Small intestine (tissue), 7 donors: Measurements from ENCODE around the gene SMU1. TPM values are rescaled to one million over a fixed set of nuclear protein-coding genes. Genes with fewer than 3 reads are reported as not detected.
A peak's percentile ranks its signal among the peaks of the same experiment; 100 is the strongest.

Experiments
- DNase-seq, 2 donors: peaks; one replicate each; pipeline versions ENCODE4 v3.0.0 to v3.0.0-alpha.2; 2013
- FAIRE-seq: peaks from 2 replicates; lab custom pipeline; 2012; peaks lifted over from hg19 to GRCh38; lab: Jason Lieb, UNC
- H3K27ac ChIP-seq, 3 donors: one replicate each; pipeline ENCODE4 v1.5.1; 2013; ENCODE audit warnings: low read length in 2 of 3, mild to moderate bottlenecking in 2 of 3, control low read depth in 1 of 3, inconsistent platforms in 1 of 3, low read depth in 1 of 3, moderate library complexity in 1 of 3
- H3K27me3 ChIP-seq, 3 donors: one replicate each; pipeline ENCODE4 v1.6.1; 2013; ENCODE audit warnings: low read length in 3 of 3, inconsistent platforms in 1 of 3; ENCODE audit not compliant: control insufficient read depth in 3 of 3, insufficient read depth in 3 of 3
- H3K36me3 ChIP-seq, 3 donors: one replicate each; pipeline ENCODE4 v1.6.1; 2013; ENCODE audit warnings: low read length in 3 of 3, inconsistent platforms in 1 of 3, low read depth in 1 of 3, mild to moderate bottlenecking in 1 of 3, moderate library complexity in 1 of 3; ENCODE audit not compliant: control insufficient read depth in 3 of 3, insufficient read depth in 2 of 3
- H3K4me1 ChIP-seq, 3 donors: one replicate each; pipeline ENCODE4 v1.6.1; 2013; ENCODE audit warnings: low read length in 2 of 3, inconsistent platforms in 1 of 3, low read depth in 1 of 3, mild to moderate bottlenecking in 1 of 3, moderate library complexity in 1 of 3; ENCODE audit not compliant: control insufficient read depth in 3 of 3, insufficient read depth in 2 of 3
- H3K4me3 ChIP-seq, 3 donors: one replicate each; pipeline ENCODE4 v1.5.1; 2013; ENCODE audit warnings: low read length in 3 of 3, control low read depth in 1 of 3, inconsistent platforms in 1 of 3, low read depth in 1 of 3, mild to moderate bottlenecking in 1 of 3, moderate library complexity in 1 of 3
- H3K9me3 ChIP-seq, 2 donors: one replicate each; pipeline ENCODE4 v1.6.1; 2013; ENCODE audit warnings: low read depth in 1 of 2, low read length in 1 of 2; ENCODE audit not compliant: control insufficient read depth in 2 of 2, insufficient read depth in 1 of 2
- WGBS, 3 donors: extraction: QIAGEN DNeasy Blood & Tissue Kit; methylation state at CpG; one replicate each; pipeline ENCODE4 v1.1.7; 2013; 5-methylcytosine and 5-hydroxymethylcytosine counted together
- polyA plus RNA-seq, 4 donors: library from polyadenylated mRNA; stranded (reverse) in 3 of 4; unstranded in 1 of 4; fragments of 200-250 nt in 3 of 4; fragments of 120-200 nt in 1 of 4; gene quantifications; one replicate each; pipeline versions ENCODE4 v1.2.1 to v1.2.3, GENCODE V29; 2013
- donor health status: healthy with polysubstance abuse.
- donor health status: control.
- donor health status: control.
- donor health status: Bipolar disorder and iron deficiency.
- donor health status: healthy.

Gene SMU1
- polyA plus RNA-seq, 4 donors: 7.6 to 18.4 (median 10.1) TPM

- no peak overlapping the region for H3K4me3 ChIP-seq
- peaks cover 9 to 21% (median 17%) of the 10 kb centered on the region in 3 donors for H3K36me3 ChIP-seq
- no peak overlapping the region for H3K27ac ChIP-seq
- WGBS, 3 donors: 88 to 92% (median 91%) methylated on average over 9 of the region's 9 CpGs
- FAIRE-seq (no peak), DNase-seq (no peak)
- H3K27me3 ChIP-seq: no peaks in the 10 kb centered on the region
- H3K4me1 ChIP-seq: peaks cover 0 to 4% (median 2%) of the 10 kb centered on the region in 3 donors
- no peaks in the 10 kb centered on the region for H3K9me3 ChIP-seq
These were observed 35.6 kb downstream of the SMU1 start for GRCh38 chr9:33040792-33041431.

GRCh38 chr9:33032865-33033264 lies 43.6 kb downstream of the SMU1 start:
- FAIRE-seq: no peak
- no peaks in the 10 kb centered on the region for H3K27me3 ChIP-seq
- 65 to 82% (median 78%) methylated on average over 5 of the region's 5 CpGs for WGBS, 3 donors

GRCh38 chr9:33032292-33032691 lies 44.2 kb downstream of the SMU1 start:
- WGBS, 3 donors: 40 to 66% (median 50%) methylated on average over 1 of the region's 1 CpG
- Histone ChIP-seq H3K9me3 (no peaks in the 10 kb centered on the region), H3K4me1 (peaks cover 2 to 18% (median 6%) of the 10 kb centered on the region in 3 donors), H3K36me3 (peaks cover 16 to 47% (median 17%) of the 10 kb centered on the region in 3 donors), H3K27me3 (no peaks in the 10 kb centered on the region), H3K4me3 (no peak overlapping the region), H3K27ac (no peak overlapping the region)
- FAIRE-seq: no peak
- no peak for DNase-seq

More at GRCh38 chr9:33032865-33033264, 43.6 kb downstream of the SMU1 start:
- no peak overlapping the region for H3K4me3 ChIP-seq
- DNase-seq: no peak
- peaks cover 0 to 12% (median 3%) of the 10 kb centered on the region in 3 donors for H3K4me1 ChIP-seq
- no peak overlapping the region for H3K27ac ChIP-seq
- H3K9me3 ChIP-seq: no peaks in the 10 kb centered on the region
- H3K36me3 ChIP-seq: peaks cover 16 to 47% (median 18%) of the 10 kb centered on the region in 3 donors

GRCh38 chr9:33030285-33030684 lies 46.2 kb downstream of the SMU1 start:
- no peak overlapping the region for H3K27ac ChIP-seq
- FAIRE-seq: no peak
- no peak overlapping the region for H3K4me3 ChIP-seq
- H3K9me3 ChIP-seq: no peaks in the 10 kb centered on the region
- 89 to 91% (median 91%) methylated on average over 5 of the region's 5 CpGs for WGBS, 3 donors
- peaks cover 3 to 20% (median 6%) of the 10 kb centered on the region in 3 donors for H3K4me1 ChIP-seq
- no peaks in the 10 kb centered on the region for H3K27me3 ChIP-seq
- no peak for DNase-seq
- H3K36me3 ChIP-seq: peaks cover 9 to 36% (median 13%) of the 10 kb centered on the region in 3 donors

GRCh38 chr9:33029231-33029786 lies 47.2 kb downstream of the SMU1 start:
- H3K27me3 ChIP-seq: no peaks in the 10 kb centered on the region
- H3K27ac ChIP-seq: no peak overlapping the region
- FAIRE-seq (no peak), DNase-seq (no peak)
- WGBS, 3 donors: 25 to 32% (median 29%) methylated on average over 4 of the region's 4 CpGs
- H3K4me1 ChIP-seq: peaks cover 3 to 20% (median 6%) of the 10 kb centered on the region in 3 donors
- H3K9me3 ChIP-seq: no peaks in the 10 kb centered on the region
- H3K36me3 ChIP-seq: peaks cover 5 to 29% (median 13%) of the 10 kb centered on the region in 3 donors
- no peak overlapping the region for H3K4me3 ChIP-seq

- Histone ChIP-seq H3K27ac (peak overlapping the region; percentile 100), H3K4me3 (peak overlapping the region; percentile 91 to 100 (median 99)), H3K4me1 (peaks cover 3 to 27% (median 6%) of the 10 kb centered on the region in 3 donors), H3K36me3 (peaks cover 3 to 21% (median 3%) of the 10 kb centered on the region in 3 donors), H3K27me3 (no peaks in the 10 kb centered on the region), H3K9me3 (no peaks in the 10 kb centered on the region)
- WGBS, 3 donors: 1% methylated on average over 32 to 36 of the region's 36 CpGs
- no peak for FAIRE-seq
- DNase-seq: peak; percentile 70 to 86
These were observed 50.7 kb downstream of the SMU1 start for GRCh38 chr9:33025572-33026342.

- no peaks in the 10 kb centered on the region for H3K9me3 ChIP-seq
- peak within 1 kb of the TSS; percentile 100 for H3K27ac ChIP-seq
- no peak for FAIRE-seq
- H3K27me3 ChIP-seq: no peaks in the 10 kb centered on the region
- DNase-seq: peak; percentile 95 to 98
- peaks cover 3 to 27% (median 6%) of the 10 kb centered on the region in 3 donors for H3K4me1 ChIP-seq
- WGBS, 3 donors: 0% methylated on average over 48 to 61 of the region's 61 CpGs
- peaks cover 0 to 21% (median 3%) of the 10 kb centered on the region in 3 donors for H3K36me3 ChIP-seq
- peak within 1 kb of the TSS; percentile 91 to 100 (median 99) for H3K4me3 ChIP-seq
These were observed 51.4 kb downstream of the SMU1 start, which contains the start of gene DNAJA1 for GRCh38 chr9:33024966-33025571. DNAJA1 (plus strand) TSS chr9:33025273; CDS start chr9:33026485, 1,212 bp downstream.
